Spleen (tissue), 7 donors: ENCODE results near the gene TPCN2.

Source experiments
- POLR2A ChIP-seq, 3 donors: fragments of 450-650 bp; IDR thresholded peaks; one replicate each; pipeline ENCODE4 v1.5.1; 2017; ENCODE audit warnings: antibody characterized with exemption in 3 of 3, mild to moderate bottlenecking in 1 of 3
- POLR2AphosphoS5 ChIP-seq, 3 donors: sonication (generic); formaldehyde crosslinking; IDR thresholded peaks; one replicate each; pipeline ENCODE4 v1.5.1; 2017; ENCODE audit warnings: antibody characterized with exemption in 3 of 3
- TF ChIP-seq, protein P1 (sequence below), 11 experiments: fragments of 200-600 bp in 7 of 11; fragments of 450-650 bp in 4 of 11; sonication (generic) in 4 of 11; IDR thresholded peaks in 8 of 11; conservative IDR thresholded peaks in 3 of 11; 1 replicate in 7 of 11; 2 replicates in 4 of 11; pipeline versions ENCODE4 v1.4.0 to v1.8.0; 2016 to 2021; ENCODE audit warnings: antibody characterized with exemption in 11 of 11, inconsistent platforms in 4 of 11, mild to moderate bottlenecking in 1 of 11
- donor health status: DM: no; HTN: no; CAD: no; lungs with moderate emphysema.
- donor health status: DM: no; HTN: no; CAD: no.
- donor health status: DM: no; HTN: no; CAD: no.

DNA sequence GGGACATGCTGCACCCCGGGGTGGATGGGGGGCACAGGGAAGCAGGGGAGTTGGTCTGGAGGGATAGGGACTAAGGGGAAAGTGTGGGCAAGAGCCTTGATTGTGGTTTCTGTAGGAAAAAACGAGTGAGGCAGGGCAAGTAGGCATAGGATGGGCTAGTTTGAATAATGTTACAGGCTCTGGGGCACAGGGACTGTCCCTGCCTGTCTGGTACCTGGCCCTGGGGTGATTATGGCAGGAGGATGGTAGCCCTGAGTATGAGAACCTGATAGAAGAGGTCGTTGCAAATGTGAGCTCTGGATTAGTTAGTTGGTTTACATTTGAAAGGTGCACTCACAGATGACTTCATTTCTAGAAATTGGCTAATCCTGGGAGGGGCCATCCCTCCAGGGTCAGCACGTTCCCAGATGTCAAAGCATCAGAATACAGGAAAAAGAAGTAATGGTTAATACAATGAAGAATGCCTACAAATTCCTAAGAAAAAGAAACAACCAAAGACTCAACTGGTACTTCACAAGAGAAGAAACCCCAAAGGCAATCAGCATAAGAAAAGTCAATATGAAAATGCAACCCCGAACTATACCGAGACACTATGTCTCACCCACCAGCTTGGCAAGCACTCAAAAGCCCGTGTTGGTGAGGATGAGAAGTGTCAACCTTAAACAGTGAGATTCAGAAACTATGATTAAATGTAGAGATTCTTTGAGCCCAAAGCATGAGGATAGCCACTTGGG, 95.8 kb downstream of the TPCN2 start:
- TF ChIP-seq, protein P1, sequence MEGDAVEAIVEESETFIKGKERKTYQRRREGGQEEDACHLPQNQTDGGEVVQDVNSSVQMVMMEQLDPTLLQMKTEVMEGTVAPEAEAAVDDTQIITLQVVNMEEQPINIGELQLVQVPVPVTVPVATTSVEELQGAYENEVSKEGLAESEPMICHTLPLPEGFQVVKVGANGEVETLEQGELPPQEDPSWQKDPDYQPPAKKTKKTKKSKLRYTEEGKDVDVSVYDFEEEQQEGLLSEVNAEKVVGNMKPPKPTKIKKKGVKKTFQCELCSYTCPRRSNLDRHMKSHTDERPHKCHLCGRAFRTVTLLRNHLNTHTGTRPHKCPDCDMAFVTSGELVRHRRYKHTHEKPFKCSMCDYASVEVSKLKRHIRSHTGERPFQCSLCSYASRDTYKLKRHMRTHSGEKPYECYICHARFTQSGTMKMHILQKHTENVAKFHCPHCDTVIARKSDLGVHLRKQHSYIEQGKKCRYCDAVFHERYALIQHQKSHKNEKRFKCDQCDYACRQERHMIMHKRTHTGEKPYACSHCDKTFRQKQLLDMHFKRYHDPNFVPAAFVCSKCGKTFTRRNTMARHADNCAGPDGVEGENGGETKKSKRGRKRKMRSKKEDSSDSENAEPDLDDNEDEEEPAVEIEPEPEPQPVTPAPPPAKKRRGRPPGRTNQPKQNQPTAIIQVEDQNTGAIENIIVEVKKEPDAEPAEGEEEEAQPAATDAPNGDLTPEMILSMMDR (IDR thresholded peaks at IDR 0.05 in 8 of 11, conservative IDR thresholded peaks at IDR 0.05 in 3 of 11) = no peak
- TF ChIP-seq POLR2A (IDR thresholded peaks at IDR 0.05) = no peak
- TF ChIP-seq POLR2AphosphoS5 (IDR thresholded peaks at IDR 0.05) = no peak
